DMS153 treated with DMSO at 0.1 percent for 48 hours (cell line): ENCODE measurements around the gene DGKI.

Experiments
- DNase-seq: peaks from one replicate; lab custom pipeline; 2025; ENCODE audit not compliant: unreplicated experiment; lab: John Stamatoyannopoulos, UW

The DGKI gene

DNA sequence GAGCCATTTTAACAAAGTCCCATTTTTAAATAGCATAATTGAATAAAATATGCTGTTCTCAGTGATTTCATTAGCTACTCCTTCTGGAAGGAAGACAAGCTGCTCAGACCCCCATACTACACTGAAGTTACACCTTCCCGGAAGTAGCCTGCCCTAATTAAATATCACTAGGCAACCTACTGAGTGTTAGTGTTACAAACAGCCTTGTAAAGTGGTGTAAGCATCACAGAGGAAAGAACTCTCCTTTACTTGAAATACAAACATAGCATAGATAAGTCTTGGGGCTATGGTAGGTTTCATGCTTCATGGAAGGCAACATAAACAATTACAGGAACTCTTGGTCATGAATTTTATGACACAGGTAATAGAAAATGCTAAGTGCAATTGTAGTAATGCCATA lies 459.8 kb downstream of the DGKI start:
- no peak for DNase-seq

DNA sequence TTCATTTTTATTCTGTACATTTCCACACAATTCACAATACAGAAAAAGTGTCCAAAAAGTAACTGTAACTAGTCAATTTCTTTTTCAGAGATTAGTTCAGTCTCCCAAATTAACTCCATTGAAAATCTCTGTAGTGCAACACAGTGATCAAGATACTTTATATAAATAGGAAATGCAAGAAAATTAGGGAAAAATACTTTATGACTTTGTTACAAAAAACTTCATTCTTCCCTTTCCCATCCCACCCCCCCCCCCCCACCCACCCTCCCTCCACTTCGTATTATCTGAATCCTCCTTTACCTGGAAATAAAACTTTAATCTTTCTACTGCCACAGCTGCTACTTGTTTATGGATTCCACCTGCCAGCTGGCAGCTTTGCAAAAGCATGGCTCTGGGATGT lies 465.7 kb downstream of the DGKI start:
- no peak for DNase-seq

DNA sequence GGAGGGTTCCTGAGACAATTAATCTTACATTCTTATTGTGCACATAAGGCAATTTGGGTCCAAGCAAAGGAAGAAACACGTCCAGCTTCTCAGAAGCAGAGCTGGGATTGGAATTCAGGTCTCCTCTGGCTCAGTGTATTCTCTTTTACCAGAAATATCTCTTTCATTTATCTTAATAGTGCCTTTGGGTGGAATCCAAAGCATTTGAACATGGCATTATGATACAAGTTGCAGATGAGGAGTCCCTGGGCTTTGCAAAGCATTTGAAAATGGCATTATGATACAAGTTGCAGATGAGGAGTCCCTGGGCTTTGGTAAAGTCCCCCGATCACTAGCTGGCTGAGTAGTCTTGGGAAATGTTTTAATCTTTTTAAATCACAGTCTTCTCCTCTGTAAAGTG lies 473.3 kb downstream of the DGKI start:
- DNase-seq = no peak

DNA sequence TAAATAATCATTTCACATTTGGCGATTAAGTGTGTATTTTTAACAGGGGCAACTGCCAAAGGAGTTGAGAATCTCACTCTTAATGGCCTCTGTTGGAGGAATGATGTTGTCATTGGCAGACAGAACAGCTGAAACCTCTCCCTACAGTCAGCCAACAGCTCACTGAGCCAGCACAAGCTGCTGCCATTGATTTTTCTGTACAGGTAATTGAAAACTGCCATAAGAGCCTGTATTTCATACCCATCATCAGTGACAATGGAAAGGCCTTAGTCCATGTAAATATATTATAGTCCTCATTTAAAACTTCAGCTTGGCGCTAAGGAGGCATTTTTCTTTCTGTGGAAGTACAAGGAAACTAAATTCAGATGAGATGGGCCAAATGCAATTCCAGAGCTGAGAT lies 475.2 kb downstream of the DGKI start:
- DNase-seq = no peak

DNA sequence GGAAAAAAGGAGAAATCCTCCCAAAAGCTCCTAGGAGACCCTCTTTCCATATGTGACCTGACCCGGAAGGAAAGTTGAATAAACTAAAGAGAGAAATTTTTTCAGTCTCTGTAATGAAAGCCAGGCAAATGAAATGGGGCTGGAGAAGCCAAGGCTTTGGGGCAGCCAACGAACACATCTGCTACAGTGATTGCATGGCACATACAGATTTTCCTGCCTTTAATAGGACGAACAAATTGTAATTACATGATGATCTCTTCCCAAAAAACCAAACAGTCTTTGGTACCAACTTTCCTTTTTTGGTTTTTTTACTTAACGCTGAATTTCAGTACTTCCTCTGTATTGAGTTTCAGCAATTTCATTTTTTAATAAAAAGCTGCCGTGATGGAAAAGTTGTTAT lies 479.8 kb downstream of the DGKI start:
- DNase-seq = no peak

DNA sequence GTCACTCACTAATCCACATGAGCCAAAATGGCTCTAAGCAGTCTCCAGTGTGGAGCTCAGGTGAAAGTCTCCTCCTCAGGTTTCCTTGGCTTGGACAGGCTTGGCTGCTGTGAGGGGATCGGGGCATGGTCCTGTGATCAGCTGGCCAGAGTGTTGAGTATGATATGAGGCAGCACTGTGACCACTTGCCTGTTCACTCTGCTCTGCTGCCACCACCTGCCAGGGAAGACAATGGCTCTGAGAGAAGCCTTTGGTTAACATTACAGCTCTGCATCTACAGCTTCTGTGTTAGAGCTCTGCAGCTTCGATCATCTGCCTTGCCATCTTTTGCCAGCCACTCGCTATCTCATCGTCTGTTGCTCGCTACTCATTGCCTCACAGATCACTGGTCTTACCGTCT lies 483.1 kb downstream of the DGKI start:
- no peak for DNase-seq

DNA sequence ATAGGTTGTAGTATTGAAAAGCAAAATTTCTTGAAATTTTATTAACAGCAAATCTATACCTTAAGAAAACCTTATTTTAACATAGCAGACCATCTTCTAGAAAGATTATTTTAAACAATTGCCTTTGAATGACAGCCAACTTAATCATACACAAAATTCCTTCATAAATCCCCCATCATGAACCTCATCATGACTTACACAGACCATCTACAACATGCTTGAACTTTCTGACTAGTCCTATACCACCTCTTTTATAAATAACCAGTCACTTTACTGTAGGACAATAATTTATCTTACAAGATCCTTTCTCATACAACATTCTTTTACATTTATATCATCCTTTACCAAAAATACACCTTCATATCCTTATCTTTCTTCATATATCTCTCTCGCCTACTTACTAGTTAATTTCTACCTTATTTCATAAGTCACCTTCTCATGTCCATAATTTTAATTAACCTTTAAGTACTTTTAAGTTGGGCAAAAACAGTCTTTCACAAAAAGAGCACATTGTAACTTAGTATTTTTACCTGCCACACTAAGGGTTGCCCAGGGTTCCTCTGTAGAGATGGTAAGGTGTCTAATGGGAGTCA lies 486.6 kb downstream of the DGKI start:
- DNase-seq = no peak

DNA sequence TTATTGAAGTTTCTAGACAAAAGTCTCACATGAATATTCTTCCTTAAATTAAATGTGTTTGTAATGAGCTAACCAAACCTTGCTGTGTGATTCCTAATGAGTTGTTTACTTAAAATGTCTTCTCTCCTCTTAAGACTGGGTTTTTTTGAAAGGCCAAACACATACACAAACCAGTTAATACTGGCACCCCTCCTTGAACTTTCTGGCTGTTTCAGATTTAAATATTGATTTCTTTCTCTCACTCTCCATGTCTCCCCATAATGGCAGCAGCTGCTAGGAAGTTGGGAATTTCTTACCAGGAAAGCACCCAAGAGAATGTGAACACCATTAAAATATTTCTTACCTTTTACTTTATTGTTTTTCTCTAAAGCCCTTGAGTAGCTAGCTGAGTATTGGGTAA lies 491.8 kb downstream of the DGKI start:
- no peak for DNase-seq

DNA sequence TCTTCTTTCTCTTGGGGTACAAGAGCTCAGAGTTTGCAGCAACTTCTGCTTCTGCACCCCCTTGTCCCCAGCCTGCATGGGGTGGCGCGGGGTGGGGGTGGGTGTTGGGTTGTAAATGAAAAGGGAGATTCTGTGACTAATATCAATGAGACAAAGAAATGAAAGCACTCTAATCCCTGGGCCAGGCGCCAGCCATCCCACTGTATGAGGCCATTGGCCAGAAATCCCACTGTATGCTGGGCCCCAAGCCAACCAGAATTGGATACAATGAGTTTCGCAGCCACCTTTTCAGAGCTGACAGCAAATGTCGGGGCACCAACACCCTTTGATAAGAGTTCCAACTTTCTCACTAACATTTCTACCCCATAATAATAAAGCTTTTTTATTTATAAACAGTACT lies 492.4 kb downstream of the DGKI start:
- peak; percentile 62 for DNase-seq

DNA sequence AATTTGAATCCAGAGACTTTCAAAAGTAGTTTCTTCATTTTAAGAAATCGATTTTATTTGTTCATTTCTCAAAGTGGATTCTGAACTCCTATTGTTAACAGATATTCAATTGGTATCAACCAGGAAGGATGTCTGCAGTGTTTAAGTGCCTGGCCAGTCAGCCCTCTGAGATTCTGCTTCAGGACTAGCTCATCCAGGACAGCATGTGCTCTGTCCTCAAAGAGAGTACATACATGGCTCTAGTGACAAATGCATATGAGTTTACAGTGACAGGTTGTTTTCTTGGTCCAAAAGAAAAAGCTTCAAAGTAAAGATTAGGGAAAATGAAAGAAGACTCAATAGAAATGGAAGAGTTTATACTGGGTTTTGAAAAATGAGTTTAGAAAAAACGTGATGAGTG lies 494.8 kb downstream of the DGKI start:
- DNase-seq = no peak

DNA sequence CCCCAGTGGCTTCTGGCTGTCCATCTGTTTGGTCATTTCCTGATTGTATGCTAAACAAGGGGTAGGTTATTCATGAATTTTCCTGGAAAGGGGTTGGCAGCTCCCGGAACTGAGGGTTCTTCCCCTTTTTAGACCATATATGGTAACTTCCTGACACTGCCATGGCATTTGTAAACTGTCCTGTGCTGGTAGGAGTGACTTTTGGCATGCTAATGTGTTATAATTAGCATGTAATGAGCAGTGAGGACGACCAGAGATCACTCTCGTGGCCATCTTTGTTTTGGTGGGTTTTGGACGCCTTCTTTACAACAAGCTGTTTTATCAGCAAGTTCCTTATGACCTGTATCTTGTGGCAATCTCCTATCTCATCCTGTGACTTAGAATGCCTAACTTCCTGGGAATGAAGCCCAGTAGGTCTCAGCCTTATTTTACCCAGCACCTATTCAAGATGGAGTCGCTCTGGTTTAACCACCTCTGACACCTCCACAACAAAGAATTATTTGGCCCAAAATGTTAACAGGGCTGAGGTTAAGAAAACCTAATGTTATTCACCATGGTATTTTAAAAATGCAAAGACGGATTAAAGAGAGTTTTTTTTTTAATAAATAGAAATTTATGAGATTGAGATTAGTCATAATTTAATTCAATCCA lies 500.9 kb downstream of the DGKI start:
- DNase-seq = no peak

DNA sequence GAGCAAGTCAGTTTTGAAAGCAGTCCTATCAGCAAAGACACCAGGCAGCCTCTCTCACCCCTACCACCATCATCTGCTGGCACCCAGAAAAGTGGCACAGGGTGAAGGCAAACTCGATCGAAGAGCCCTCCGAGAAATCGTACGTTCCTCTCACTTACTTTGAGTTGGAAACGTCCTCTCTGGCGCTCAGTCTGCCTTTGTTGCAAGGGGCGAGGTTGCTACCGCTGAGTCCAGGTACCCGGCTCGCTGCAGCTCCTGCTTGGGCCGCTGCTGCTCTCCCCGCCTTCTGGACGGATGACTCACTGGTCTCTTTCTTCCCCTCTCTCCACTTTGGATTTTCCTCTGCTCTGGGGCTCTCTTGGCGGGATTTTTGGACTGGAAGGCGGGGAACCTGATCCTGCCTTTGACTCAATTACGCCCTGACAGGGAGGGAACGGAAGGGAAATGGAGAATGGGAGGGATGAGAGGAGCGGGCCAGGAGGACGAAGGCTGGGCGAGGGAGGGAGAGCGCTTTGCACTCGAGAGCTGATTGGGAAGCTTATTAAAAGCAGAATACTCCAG lies 503.4 kb downstream of the DGKI start, which contains the start of gene PTN:
TSS of gene PTN (minus strand) at position 453 of the 561 bp plus-strand sequence. CDS start 88,760 bp downstream, outside the sequence.
- no peak for DNase-seq

DNA sequence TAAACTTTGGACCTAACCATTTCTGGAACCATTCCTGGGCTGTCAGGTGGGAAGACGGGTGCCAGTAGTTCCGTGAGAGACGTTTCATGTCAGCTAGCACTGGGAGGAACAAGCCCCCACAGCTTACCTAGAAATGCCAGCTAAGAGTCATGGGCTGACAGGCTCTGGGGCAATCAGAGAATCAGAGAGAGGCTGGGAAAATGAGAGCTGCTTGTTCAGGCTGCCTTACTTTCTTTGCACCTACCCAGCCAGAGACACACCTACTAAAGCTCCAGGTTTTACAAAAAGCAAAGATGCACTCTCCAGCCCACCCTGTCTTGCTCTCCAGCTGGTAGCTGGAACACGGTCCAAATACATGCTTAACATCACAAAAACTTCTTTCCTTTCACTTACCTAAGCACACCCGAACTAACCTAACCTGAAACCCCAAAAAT lies 503.9 kb downstream of the DGKI start:
- no peak for DNase-seq

DNA sequence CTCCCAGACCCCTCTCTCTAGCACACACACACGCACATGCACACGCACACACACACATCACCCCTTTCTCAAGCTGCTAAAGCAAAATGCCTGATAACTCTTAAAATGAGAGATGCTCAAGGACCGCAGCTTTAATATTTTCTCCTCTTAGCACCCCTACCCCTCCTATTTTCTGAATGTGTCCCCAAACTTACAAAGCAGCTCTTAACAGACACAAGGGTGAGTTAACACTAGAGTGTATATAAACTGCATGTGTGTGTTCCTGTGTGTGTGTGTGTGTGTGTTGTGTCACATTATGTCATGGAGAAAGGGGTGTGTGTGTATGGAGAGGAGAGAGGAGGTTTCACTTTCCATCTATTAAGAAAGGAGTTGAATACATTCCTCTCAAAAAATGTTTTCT lies 504.5 kb downstream of the DGKI start:
- no peak for DNase-seq

DNA sequence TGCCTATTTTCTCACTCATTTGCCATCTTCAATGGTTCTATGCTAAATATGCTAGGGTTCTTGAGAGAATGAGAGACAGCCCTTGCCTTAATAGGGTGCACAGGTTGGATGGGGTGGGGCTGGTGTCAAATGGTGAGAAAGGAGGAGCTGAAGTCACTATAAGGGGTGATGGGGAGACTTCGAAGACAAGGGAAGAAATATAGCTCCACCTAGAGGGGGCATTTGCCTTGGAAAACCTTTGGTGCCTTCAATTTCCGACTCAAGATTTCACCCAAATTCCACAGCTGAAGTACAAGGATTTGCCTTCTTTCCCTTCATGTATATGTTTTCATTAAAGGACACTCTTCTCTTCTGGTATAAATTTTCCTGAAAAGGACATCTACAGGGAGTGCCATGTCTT lies 508.9 kb downstream of the DGKI start:
- DNase-seq = no peak

DNA sequence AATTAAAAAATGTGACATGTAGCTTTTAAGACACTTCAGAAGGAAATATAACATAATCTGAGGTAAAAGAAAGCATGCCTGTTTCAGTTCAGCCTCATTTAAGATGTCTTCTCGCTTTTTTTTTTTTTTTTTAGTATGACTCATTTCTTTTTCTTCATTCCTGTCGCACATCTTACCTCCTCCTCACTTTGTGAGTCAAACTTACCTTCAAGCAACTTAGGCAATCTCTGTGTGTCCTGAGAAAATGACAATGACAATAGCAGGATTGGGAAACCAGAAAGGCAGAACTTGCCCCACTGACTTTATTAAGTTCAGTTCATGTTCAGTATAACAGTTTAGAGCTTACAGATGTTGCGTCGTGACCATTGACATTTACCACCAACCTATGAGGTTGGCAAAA lies 511.0 kb downstream of the DGKI start:
- no peak for DNase-seq

DNA sequence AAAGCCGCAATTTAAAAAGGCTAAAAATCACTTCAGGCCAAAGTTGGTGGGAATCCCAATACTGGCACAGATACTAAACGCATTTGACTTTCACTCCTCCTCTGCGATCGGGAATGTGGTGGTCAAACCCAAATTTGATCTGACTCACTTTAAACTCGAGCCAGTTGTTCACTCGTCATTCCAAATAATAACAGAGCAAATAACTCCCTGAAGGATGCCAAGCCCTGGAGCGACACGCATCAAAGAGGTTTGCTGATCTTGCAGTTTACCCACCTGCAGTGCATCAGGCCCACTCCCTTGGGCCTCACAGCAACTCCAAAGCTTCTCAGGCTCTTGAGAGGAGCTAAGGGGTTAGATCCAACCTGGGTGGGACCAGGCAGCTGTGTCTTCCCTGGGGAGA lies 515.4 kb downstream of the DGKI start:
- DNase-seq = no peak
